SK-N-SH (cell line): Measurements from ENCODE around the gene SNED1. TPM values are rescaled to one million over a fixed set of nuclear protein-coding genes. Genes with fewer than 3 reads are reported as not detected.

ENCODE experiments used
- CTCF ChIA-PET: fragments of 300-600, 350-600 bp; formaldehyde crosslinking; extraction: SDS; loops from one replicate; lab custom pipeline; 2021; lab: Yijun Ruan, JAX
- POLR2A ChIA-PET: fragments of 350-600 bp; sonication (Branson Sonifier 250); formaldehyde crosslinking; extraction: SDS; loops from one replicate; lab custom pipeline; 2020; ENCODE audit warnings: antibody characterized with exemption, inconsistent platforms; lab: Yijun Ruan, JAX
- DNase-seq: peaks from one replicate; pipeline ENCODE4 v3.0.0; 2012
- H2AFZ ChIP-seq: fragments of 200-600 bp; sonication (generic); 2 replicates; pipeline ENCODE4 v1.8.1; 2016; ENCODE audit warnings: antibody characterized with exemption, mild to moderate bottlenecking, low read depth
- H3F3A ChIP-seq: fragments of 200-600 bp; sonication (generic); replicated peaks from 2 replicates; pipeline ENCODE3; 2016; ENCODE audit warnings: antibody characterized with exemption, mild to moderate bottlenecking; ENCODE audit not compliant: insufficient read depth
- H3K27ac ChIP-seq, 2 experiments: fragments of 200-500 bp in 1 of 2; fragments of 200-600 bp in 1 of 2; sonication (Bioruptor generic) in 1 of 2; sonication (generic), shearing (Covaris generic) in 1 of 2; 2 replicates each; pipeline versions ENCODE4 v1.5.1 to v1.6.1; 2014 to 2016; ENCODE audit warnings: low read depth in 2 of 2, inconsistent platforms in 1 of 2, low read length in 1 of 2, mild to moderate bottlenecking in 1 of 2, mixed read lengths in 1 of 2
- H3K27me3 ChIP-seq: fragments of 200-600 bp; sonication (generic), shearing (Covaris generic); 2 replicates; pipeline ENCODE4 v1.6.1; 2016; ENCODE audit warnings: mixed run types; ENCODE audit not compliant: insufficient read depth
- H3K36me3 ChIP-seq, 2 experiments: fragments of 200-500 bp in 1 of 2; fragments of 200-600 bp in 1 of 2; sonication (Bioruptor generic) in 1 of 2; sonication (generic) in 1 of 2; replicated peaks in 1 of 2; 2 replicates each; pipeline versions ENCODE3 to v1.5.1; 2014 to 2016; ENCODE audit warnings: low read length in 1 of 2, mild to moderate bottlenecking in 1 of 2; ENCODE audit not compliant: insufficient read depth in 2 of 2, control insufficient read depth in 1 of 2
- H3K4me1 ChIP-seq, 2 experiments: fragments of 200-500 bp in 1 of 2; fragments of 200-600 bp in 1 of 2; sonication (Bioruptor generic) in 1 of 2; sonication (generic), shearing (Covaris generic) in 1 of 2; 2 replicates each; pipeline versions ENCODE4 v1.5.1 to v1.6.1; 2014 to 2016; ENCODE audit warnings: low read depth in 1 of 2, low read length in 1 of 2, mixed run types in 1 of 2; ENCODE audit not compliant: insufficient read depth in 2 of 2, control insufficient read depth in 1 of 2
- H3K4me2 ChIP-seq: fragments of 200-600 bp; sonication (generic), shearing (Covaris generic); 2 replicates; pipeline ENCODE4 v1.6.1; 2017; ENCODE audit warnings: mixed run types
- H3K4me3 ChIP-seq, 2 experiments: fragments of 200-500 bp in 1 of 2; fragments of 200-600 bp in 1 of 2; sonication (Bioruptor generic) in 1 of 2; sonication (generic), shearing (Covaris generic) in 1 of 2; 2 replicates each; pipeline versions ENCODE4 v1.5.1 to v1.8.1; 2014 to 2016; ENCODE audit warnings: low read depth in 2 of 2, inconsistent platforms in 1 of 2, low read length in 1 of 2, mild to moderate bottlenecking in 1 of 2, mixed read lengths in 1 of 2, moderate library complexity in 1 of 2
- H3K79me2 ChIP-seq: fragments of 200-600 bp; sonication (generic); 2 replicates; pipeline ENCODE4 v1.8.1; 2017; ENCODE audit warnings: mild to moderate bottlenecking; ENCODE audit not compliant: insufficient read depth
- H3K9ac ChIP-seq: fragments of 200-600 bp; sonication (generic); 2 replicates; pipeline ENCODE4 v1.6.1; 2017; ENCODE audit warnings: mixed run types
- H3K9me2 ChIP-seq: fragments of 200-600 bp; sonication (generic); 2 replicates; pipeline ENCODE4 v1.6.1; 2017; ENCODE audit warnings: mixed run types
- H3K9me3 ChIP-seq: fragments of 200-600 bp; sonication (generic); 2 replicates; pipeline ENCODE4 v1.6.1; 2017; ENCODE audit warnings: mixed run types, mild to moderate bottlenecking, moderate library complexity
- H4K20me1 ChIP-seq: fragments of 200-600 bp; sonication (generic); 2 replicates; pipeline ENCODE4 v1.6.1; 2017; ENCODE audit warnings: mild to moderate bottlenecking, mixed run types; ENCODE audit not compliant: insufficient read depth
- CHD2 ChIP-seq: fragments of 150-350 bp; IDR thresholded peaks from 2 replicates; pipeline ENCODE4 v1.6.1; 2018; ENCODE audit warnings: low read length; ENCODE audit not compliant: partially characterized antibody
- EP300 ChIP-seq, 2 experiments: IDR thresholded peaks; 2 replicates each; pipeline versions ENCODE4 v1.4.0 to v1.6.1; 2012; ENCODE audit warnings: borderline replicate concordance in 1 of 2, low read depth in 1 of 2, low read length in 1 of 2
- FOXM1 ChIP-seq: IDR thresholded peaks from 2 replicates; pipeline ENCODE4 v1.4.0; 2012; ENCODE audit warnings: low read depth, mild to moderate bottlenecking
- IRF3 ChIP-seq: fragments of 150-350 bp; IDR thresholded peaks from 2 replicates; pipeline ENCODE4 v1.6.1; 2016; ENCODE audit warnings: mild to moderate bottlenecking, low read depth, low read length
- MEF2A ChIP-seq: IDR thresholded peaks from 2 replicates; pipeline ENCODE4 v1.4.0; 2012; ENCODE audit warnings: low read depth, borderline replicate concordance
- MXI1 ChIP-seq: IDR thresholded peaks from 2 replicates; pipeline ENCODE4 v1.6.1; 2012; ENCODE audit warnings: mild to moderate bottlenecking, low read depth, low read length, improper control_type of control experiment
- NFIC ChIP-seq: IDR thresholded peaks from 2 replicates; pipeline ENCODE4 v1.4.0; 2012; ENCODE audit warnings: borderline replicate concordance
- PBX3 ChIP-seq: IDR thresholded peaks from 2 replicates; pipeline ENCODE4; 2012
- RXRA ChIP-seq: IDR thresholded peaks from 2 replicates; pipeline ENCODE4 v1.4.0; 2012; ENCODE audit warnings: low read depth, mild to moderate bottlenecking, borderline replicate concordance
- SIN3A ChIP-seq: IDR thresholded peaks from 2 replicates; pipeline ENCODE4 v1.6.1; 2012; ENCODE audit warnings: low read depth, mild to moderate bottlenecking, low read length, moderate library complexity, borderline replicate concordance
- SMC3 ChIP-seq: IDR thresholded peaks from 2 replicates; pipeline ENCODE4 v1.6.1; 2012; ENCODE audit warnings: low read depth, low read length, improper control_type of control experiment
- TAF1 ChIP-seq: IDR thresholded peaks from 2 replicates; pipeline ENCODE4 v1.6.1; 2012; ENCODE audit warnings: low read depth, mild to moderate bottlenecking, low read length, moderate library complexity, borderline replicate concordance
- USF1 ChIP-seq: IDR thresholded peaks from 2 replicates; pipeline ENCODE4 v1.4.0; 2012; ENCODE audit warnings: low read depth, borderline replicate concordance
- WGBS: methylation state at CpG from one replicate; pipeline ENCODE4 v1.1.6; 2017; ENCODE audit warnings: low lambda C conversion rate; 5-methylcytosine and 5-hydroxymethylcytosine counted together
- polyA plus RNA-seq, 3 experiments: library from polyadenylated mRNA; depleted of rRNA; stranded (reverse); fragments of >200 nt; gene quantifications; 2 replicates each; pipeline ENCODE4 v1.2.3, GENCODE V29; 2012
- TF ChIP-seq, protein P1 (sequence below): fragments of 150-350 bp; IDR thresholded peaks from 2 replicates; pipeline ENCODE4 v1.6.1; 2017; ENCODE audit warnings: antibody characterized with exemption, low read length, low read depth, borderline replicate concordance
- TF ChIP-seq, protein P2 (sequence below): IDR thresholded peaks from 2 replicates; pipeline ENCODE4 v1.6.1; 2012; ENCODE audit warnings: mild to moderate bottlenecking, low read depth, low read length, moderate library complexity
- TF ChIP-seq, protein P3 (sequence below): IDR thresholded peaks from 2 replicates; pipeline ENCODE4 v1.4.0; 2012; ENCODE audit warnings: low read depth, borderline replicate concordance

Gene SNED1
- polyA plus RNA-seq, 1 of the 3 experiments (the other 2 are of a cell fraction), result 0.03 TPM

GRCh38 chr2:241053576-241054251 is 55.3 kb downstream of the SNED1 start:
- WGBS, result 83% methylated on average over 6 of the region's 8 CpGs
- no peak overlapping the region for H3K4me2 ChIP-seq
- no peaks in the 10 kb centered on the region for H3F3A ChIP-seq
- no peak overlapping the region for H3K9ac ChIP-seq
- no peaks in the 10 kb centered on the region for H4K20me1 ChIP-seq
- no peak overlapping the region for H2AFZ ChIP-seq
- no peak for TF ChIP-seq PBX3
- TF ChIP-seq EP300 (IDR thresholded peaks at IDR 0.05; ENCODE audit: borderline replicate concordance in 1 of 2, low read depth in 1 of 2, low read length in 1 of 2), result no peak
- TF ChIP-seq, protein P1, sequence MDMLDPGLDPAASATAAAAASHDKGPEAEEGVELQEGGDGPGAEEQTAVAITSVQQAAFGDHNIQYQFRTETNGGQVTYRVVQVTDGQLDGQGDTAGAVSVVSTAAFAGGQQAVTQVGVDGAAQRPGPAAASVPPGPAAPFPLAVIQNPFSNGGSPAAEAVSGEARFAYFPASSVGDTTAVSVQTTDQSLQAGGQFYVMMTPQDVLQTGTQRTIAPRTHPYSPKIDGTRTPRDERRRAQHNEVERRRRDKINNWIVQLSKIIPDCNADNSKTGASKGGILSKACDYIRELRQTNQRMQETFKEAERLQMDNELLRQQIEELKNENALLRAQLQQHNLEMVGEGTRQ, result no peak
- TF ChIP-seq TAF1, result no peak
- no peak for TF ChIP-seq FOXM1
- TF ChIP-seq, all 33 proteins: peak for 0
- Histone ChIP-seq H3K79me2 (no peaks in the 10 kb centered on the region), H3K9me2 (no peaks in the 10 kb centered on the region), H3K9me3 (no peaks in the 10 kb centered on the region), H3K36me3 (no peaks in the 10 kb centered on the region), H3K27ac (no peak overlapping the region), H3K4me3 (no peak overlapping the region), H3K27me3 (no peaks in the 10 kb centered on the region), H3K4me1 (no peaks in the 10 kb centered on the region; a peak in 1 of 4 replicates)
- ChIA-PET POLR2A (no interaction called here), CTCF (interaction anchor here (2.4 kb wide), 1 partner anchor 24 kb away, joined by 6 read pairs; no protein-coding TSS in a partner anchor)
- DNase-seq, result no peak

DNA sequence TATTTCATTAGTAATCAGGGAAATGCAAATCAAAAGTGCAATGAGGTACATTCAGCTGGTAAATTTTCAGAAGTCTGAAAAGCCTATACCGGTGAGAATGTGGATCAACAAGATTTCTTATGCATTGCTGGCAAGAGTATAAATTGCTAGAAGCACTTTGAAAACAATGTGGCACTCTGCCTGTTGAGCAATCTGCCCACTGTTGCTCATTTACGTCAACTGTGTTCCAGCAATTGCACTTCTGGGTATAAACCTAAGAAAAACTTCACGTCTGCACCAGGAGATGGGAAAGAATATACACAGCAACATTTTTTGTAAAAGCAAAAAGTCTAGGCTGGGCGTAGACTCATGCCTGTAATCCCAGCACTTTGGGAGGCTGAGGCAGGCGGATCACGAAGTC is 62.9 kb downstream of the SNED1 start:
- Histone ChIP-seq H4K20me1 (no peaks in the 10 kb centered on the region), H2AFZ (no peak overlapping the region), H3K9ac (no peak overlapping the region), H3K4me1 (no peaks in the 10 kb centered on the region; a peak in 1 of 4 replicates), H3K4me3 (no peak overlapping the region), H3K27ac (no peak overlapping the region), H3K79me2 (no peaks in the 10 kb centered on the region), H3K4me2 (no peak overlapping the region), H3K9me2 (no peaks in the 10 kb centered on the region), H3K9me3 (no peaks in the 10 kb centered on the region), H3K27me3 (no peaks in the 10 kb centered on the region; the same call in 1 of the 2 replicates), H3K36me3 (no peaks in the 10 kb centered on the region), H3F3A (no peaks in the 10 kb centered on the region)
- ChIA-PET CTCF (no interaction called here), POLR2A (no interaction called here)
- DNase-seq, result no peak
- 62% methylated on average over 6 of the region's 6 CpGs for WGBS
- TF ChIP-seq, protein P2, sequence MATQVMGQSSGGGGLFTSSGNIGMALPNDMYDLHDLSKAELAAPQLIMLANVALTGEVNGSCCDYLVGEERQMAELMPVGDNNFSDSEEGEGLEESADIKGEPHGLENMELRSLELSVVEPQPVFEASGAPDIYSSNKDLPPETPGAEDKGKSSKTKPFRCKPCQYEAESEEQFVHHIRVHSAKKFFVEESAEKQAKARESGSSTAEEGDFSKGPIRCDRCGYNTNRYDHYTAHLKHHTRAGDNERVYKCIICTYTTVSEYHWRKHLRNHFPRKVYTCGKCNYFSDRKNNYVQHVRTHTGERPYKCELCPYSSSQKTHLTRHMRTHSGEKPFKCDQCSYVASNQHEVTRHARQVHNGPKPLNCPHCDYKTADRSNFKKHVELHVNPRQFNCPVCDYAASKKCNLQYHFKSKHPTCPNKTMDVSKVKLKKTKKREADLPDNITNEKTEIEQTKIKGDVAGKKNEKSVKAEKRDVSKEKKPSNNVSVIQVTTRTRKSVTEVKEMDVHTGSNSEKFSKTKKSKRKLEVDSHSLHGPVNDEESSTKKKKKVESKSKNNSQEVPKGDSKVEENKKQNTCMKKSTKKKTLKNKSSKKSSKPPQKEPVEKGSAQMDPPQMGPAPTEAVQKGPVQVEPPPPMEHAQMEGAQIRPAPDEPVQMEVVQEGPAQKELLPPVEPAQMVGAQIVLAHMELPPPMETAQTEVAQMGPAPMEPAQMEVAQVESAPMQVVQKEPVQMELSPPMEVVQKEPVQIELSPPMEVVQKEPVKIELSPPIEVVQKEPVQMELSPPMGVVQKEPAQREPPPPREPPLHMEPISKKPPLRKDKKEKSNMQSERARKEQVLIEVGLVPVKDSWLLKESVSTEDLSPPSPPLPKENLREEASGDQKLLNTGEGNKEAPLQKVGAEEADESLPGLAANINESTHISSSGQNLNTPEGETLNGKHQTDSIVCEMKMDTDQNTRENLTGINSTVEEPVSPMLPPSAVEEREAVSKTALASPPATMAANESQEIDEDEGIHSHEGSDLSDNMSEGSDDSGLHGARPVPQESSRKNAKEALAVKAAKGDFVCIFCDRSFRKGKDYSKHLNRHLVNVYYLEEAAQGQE, result no peak
- no peak for TF ChIP-seq USF1
- no peak for TF ChIP-seq NFIC
- no peak for TF ChIP-seq IRF3
- TF ChIP-seq MEF2A, result no peak
- no peak for TF ChIP-seq RXRA
- no peak for TF ChIP-seq SIN3A
- no peak for TF ChIP-seq SMC3
- no peak for TF ChIP-seq CHD2
- TF ChIP-seq, protein P3, sequence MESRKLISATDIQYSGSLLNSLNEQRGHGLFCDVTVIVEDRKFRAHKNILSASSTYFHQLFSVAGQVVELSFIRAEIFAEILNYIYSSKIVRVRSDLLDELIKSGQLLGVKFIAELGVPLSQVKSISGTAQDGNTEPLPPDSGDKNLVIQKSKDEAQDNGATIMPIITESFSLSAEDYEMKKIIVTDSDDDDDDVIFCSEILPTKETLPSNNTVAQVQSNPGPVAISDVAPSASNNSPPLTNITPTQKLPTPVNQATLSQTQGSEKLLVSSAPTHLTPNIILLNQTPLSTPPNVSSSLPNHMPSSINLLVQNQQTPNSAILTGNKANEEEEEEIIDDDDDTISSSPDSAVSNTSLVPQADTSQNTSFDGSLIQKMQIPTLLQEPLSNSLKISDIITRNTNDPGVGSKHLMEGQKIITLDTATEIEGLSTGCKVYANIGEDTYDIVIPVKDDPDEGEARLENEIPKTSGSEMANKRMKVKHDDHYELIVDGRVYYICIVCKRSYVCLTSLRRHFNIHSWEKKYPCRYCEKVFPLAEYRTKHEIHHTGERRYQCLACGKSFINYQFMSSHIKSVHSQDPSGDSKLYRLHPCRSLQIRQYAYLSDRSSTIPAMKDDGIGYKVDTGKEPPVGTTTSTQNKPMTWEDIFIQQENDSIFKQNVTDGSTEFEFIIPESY, result no peak
- no peak for TF ChIP-seq MXI1
